H1 (cell line): ENCODE results near the gene SPATA31E1.

Experiments
- EP300 ChIP-seq, 2 experiments: IDR thresholded peaks; 1 replicate in 1 of 2; 2 replicates in 1 of 2; pipeline ENCODE4 v1.6.1; 2011 to 2012; ENCODE audit warnings: low read depth in 2 of 2, low read length in 2 of 2, mild to moderate bottlenecking in 2 of 2, borderline replicate concordance in 1 of 2, inconsistent platforms in 1 of 2, moderate library complexity in 1 of 2
- TBP ChIP-seq: IDR thresholded peaks from 2 replicates; pipeline ENCODE4 v1.6.1; 2011; ENCODE audit warnings: low read depth, low read length, improper control_type of control experiment

DNA sequence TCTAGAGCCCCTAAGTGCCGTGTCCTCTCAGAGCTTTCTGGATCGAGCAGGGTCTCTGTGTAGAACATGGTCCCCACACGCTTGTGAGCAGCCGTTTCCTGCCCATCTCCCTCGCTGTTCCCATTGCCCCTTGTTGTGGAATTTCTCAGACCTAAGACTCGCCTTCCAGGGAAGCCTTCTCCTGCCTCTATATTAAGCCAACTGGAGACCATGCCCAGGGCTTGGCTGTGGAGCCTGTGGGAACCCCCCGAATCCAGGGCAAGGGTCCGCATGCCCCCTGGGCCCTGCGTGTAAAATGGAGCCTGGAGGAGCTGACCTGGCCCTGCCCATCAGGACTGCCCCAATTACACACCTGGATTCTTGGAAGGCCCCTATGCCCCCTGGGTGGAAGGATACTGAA, 14.5 kb upstream of the SPATA31E1 start:
- TF ChIP-seq TBP = no peak
- TF ChIP-seq EP300 (IDR thresholded peaks at IDR 0.05; ENCODE audit: borderline replicate concordance in 1 of 2, low read depth in 2 of 2, low read length in 2 of 2) = no peak
